ENCODE data around the gene GALNT18. TPM values are rescaled to one million over a fixed set of nuclear protein-coding genes. Genes with fewer than 3 reads are reported as not detected.

Gene GALNT18
- polyA plus RNA-seq, 4 donors, result 22.2 to 35.0 (median 29.4) TPM

DNA sequence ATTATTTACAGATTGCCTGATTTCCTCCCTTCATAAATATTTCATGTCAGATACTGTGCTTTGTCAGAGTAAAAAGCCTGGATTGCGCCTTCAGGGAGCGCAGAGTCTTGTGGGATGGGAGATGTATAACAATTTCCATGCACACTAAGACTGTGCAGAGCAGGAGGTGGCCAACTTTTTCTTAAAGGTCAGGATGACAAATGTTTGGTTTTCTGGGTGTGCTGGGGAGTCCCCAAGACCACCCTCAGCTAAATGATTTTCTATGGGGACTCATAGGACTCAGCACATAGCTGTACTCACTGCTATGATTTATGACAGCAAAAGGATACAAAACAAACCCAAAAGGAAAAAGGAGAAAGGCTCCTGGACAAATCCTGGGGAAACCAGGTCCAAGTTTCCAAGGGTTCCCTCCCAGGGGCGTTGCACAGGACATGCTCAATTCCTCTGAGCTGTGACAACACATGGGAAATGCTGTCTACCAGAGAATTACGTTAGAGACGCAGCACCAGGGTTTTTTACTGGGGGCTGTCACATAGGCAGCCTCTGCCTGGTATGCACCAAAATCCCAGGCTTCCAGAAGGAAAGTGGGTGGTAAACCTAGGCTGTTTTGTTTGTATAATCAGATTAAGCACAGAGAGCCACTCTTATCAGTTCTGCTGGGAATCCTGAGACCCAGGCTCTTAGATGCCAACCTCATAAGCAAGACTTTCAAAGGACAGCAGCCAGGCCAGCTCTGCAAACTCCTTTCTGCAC, 327.8 kb downstream of the GALNT18 start:
- DNase-seq (ENCODE audit: low read depth in 4 of 4, low spot score in 2 of 4), result no peak

DNA sequence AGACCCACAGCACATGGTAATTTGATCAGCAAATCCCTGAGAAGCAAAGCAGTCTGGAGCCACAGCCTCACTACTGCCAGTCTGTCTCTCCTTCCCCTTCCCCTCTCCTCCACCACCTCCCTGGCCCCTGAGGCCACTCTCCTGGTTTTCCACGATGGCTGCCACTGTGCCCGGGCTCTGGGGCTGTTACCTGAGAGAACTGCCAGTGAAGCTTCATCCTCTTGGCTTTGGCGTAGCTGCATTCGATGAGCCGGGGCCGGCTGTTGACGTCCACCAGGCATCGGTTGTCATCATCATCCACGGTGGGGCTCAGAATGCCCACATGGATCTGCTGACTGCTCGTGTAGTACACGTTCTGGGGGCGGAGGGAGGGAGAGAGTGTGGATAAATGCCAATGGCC, 329.0 kb downstream of the GALNT18 start:
- DNase-seq (ENCODE audit: low read depth in 4 of 4, low spot score in 2 of 4), result no peak

DNA sequence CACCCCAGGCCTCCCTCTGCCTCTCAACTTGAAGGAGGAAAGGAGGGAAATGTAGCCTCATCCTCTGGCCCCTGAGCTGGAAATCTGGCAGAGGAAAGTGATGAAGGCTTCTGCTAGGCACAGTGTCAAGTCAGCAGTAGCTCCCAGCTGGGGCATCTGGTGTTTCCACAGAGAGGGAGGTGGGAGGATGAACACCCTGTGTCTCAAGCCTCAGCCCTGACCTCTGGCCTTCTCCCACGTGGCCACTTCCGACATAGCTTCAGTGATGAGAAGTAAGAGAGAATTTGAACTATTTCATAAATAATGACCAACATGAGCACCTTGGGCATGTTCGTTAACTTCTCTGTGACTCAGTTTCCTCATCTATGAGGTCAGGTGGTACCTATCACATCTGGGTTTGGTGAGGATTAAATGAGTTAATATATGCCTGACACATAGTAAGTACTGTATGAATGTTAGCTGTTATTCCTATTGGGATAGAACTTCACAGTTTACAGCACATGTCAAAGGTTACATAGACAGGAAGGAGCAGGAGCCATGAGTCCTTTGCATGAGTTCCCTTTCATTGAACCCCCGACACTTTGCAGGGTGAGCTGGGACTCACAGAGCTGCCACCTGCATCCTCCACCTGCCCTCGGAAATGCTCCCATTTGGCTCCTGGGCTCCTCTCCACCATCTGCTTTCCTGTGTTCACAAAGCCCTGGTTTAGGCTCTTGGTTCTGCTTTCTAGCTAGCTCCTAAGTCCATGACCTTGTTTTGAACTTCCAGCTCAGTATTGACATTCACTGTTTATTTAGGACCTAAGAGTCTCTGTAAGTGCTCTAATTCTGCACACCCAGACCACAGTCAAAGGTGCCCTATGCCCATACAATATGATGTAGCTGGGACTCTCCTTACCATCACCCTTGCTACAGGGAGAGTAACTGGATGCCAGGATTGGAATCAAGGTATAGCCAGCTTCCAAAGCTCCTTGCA, 330.5 kb downstream of the GALNT18 start:
- DNase-seq (ENCODE audit: low read depth in 4 of 4, low spot score in 2 of 4), result no peak

DNA sequence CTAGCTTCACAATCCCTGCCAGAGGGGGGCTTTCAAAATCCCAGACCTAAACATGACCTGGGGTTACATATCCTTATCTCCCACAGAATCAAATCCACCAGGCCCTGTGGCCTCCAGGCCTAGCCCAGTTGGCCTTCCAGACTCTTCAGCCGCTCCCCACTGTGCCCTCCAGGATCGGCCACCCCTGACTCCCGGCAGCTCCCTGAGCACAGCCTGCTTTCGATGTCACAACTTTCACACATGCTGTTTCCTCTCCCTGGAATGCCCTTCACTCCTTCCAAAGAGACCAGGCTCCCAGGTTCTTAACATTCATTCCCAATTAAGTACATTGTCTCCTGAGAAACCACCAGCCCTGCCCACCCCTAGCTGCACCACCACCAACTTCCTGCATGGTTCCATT, 331.5 kb downstream of the GALNT18 start:
- no peak for DNase-seq (ENCODE audit: low read depth in 4 of 4, low spot score in 2 of 4)

DNA sequence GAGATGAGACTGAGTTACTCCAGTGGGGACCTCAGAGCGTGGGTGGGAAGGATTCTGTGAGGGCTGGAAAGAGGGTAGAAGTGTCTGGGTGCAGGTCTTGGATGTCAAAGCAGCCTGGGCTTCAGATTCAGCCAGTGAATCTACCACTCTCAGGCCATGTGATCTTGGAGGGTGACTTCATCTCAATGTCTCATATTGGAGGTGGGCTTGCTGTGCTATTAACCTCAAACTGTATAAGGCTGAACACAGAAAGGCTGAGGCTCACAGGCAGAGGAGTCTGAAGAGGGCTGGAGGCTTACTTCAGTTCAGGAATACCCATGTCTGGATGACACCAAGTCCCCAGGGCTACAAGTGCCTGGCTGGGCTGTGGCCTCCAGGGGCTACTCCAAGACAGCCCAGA, 332.1 kb downstream of the GALNT18 start:
- no peak for DNase-seq (ENCODE audit: low read depth in 4 of 4, low spot score in 2 of 4)

DNA sequence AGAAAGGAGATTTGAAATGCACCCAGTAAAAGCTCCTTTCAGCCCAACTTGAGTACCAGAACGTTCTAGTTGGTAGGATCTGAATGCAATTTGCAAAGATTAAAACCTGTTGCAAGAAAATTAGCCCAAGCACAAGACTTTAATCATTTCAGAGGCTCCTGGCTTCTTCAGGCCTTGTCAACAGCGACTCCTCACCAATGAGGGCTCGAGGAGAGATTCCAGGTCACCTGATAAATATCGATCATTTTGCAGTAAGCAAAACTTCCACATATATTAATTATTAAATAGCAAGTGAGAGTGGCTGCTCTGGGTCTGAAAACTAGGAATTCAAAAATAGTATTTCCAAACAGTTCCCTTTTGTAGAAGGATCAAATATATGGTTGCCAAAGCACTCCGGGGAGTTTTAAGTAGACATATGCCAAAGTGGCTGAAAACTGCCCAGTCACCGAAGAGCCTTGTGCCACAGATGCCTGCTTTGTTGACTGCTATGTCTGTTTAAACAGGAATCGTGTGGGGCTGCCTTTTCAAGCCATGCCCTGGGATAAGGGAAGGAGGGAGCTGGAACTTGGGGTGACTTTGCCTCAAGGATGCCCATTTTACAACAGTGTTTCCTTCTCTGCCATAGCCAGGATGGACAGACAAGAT, 332.7 kb downstream of the GALNT18 start:
- DNase-seq (ENCODE audit: low read depth in 4 of 4, low spot score in 2 of 4), result no peak

DNA sequence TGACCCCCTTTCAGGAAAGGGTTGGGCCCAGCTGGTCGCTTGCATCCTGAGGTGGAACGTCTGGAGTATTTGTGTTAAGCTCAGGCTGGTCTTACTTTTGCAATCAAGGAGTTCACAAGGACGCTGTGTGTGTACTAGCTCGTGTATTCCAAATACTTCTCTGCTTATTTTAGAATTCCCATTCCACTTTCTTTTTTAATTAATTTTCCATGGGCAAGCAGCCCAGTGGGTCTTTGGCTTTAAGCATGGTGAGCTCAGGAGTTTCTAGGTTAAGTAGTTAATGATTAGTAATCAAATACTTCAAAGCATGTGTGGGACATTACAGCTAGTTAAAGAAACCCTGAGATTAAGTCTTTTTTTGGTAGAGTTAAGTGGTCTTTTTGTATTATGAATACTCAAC, 337.3 kb downstream of the GALNT18 start:
- no peak for DNase-seq (ENCODE audit: low read depth in 4 of 4, low spot score in 2 of 4)

DNA sequence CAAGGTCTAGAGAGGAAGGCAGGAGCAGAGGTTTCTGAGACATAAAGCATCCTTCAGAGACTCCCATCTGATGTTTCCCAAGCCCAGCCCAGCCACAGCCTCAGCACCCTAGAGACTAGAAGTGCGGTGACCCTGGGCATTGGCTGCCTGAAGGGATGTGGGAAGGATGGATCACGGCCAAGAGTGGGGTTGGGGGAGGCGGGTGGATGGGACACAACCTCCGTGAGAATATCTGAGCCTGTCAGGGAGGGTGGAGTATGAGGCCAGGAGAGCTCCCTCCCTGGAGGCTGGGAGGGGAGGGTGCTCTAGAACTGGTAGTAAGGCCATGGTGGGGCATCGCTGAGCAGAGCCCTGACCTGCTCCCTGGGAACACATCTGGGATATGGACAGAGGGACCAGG, 340.2 kb downstream of the GALNT18 start:
- no peak for DNase-seq (ENCODE audit: low read depth in 4 of 4, low spot score in 2 of 4)

DNA sequence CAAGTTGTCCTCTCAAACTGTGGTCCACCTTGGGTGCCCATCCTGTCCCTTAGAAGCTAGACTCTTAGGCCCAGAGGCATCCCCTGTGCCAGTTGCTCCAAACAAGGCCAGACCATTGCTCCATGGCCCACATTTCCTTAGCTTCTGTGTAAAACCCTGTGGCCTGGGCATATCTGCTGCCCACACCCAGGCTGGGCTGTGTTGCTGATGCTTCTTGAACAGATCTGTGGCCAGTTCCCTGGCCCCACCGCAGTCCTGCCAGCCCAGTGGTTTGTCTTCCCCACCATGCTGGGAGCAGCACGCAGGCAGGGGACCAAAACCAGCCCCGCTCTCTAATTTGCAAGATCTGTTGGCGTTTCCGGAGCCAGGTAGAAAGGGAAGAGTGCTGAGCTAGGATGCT, 341.0 kb downstream of the GALNT18 start:
- no peak for DNase-seq (ENCODE audit: low read depth in 4 of 4, low spot score in 2 of 4)

DNA sequence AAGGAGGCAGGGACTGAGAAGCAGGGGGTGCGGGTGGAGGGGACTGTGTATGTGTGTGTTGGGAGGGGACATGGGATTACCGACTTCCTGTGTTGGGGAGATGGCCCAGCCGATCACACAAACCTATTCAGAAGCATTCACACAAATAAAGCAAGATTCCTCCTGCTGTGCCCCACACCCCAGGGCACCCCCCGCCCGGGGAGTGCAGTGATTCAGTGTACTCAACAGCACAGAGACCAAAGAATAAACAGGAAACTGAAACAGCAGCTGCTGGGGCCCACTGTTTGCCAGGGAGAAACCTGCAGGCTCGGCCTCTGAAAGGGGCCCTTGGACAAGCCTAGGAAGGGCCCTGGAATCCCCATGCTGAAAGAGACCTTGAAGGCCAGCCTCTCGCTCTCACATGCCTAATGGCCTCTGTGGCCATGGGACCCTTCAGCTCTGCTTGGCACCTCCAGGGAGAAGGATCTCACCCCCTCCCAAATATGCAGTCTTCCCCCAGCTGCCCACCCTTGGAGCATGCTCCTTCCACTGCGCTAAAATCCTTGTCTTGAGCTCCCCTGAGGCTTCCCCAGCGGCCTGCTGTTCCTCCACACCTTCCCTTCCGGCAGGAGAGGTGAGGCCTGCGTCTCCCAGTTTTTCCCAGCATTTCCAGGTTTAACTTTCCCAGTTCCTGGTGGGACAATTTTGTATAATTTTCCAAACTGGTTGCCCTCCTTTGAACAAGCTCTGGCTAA, 341.7 kb downstream of the GALNT18 start:
- DNase-seq (ENCODE audit: low read depth in 4 of 4, low spot score in 2 of 4), result no peak

DNA sequence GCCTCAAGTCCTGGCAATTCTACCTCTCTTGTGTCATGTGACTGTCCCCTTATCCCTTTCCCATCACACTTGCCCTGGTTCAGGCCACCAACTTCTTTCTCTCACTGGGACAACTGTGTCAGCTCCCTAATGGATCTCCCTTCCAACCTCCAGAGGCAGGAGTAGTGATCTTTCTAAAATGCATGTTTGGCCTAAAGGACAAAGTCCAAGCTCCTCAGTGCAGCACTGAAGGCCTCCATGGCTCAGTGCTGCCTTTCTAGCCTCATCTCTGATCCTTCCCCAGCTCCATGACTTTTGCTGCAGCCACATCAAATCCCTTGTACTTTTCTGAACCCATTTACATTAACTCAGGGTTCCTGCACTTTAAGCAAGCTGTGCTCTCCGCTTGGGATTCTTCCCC, 349.6 kb downstream of the GALNT18 start:
- no peak for DNase-seq (ENCODE audit: low read depth in 4 of 4, low spot score in 2 of 4)

DNA sequence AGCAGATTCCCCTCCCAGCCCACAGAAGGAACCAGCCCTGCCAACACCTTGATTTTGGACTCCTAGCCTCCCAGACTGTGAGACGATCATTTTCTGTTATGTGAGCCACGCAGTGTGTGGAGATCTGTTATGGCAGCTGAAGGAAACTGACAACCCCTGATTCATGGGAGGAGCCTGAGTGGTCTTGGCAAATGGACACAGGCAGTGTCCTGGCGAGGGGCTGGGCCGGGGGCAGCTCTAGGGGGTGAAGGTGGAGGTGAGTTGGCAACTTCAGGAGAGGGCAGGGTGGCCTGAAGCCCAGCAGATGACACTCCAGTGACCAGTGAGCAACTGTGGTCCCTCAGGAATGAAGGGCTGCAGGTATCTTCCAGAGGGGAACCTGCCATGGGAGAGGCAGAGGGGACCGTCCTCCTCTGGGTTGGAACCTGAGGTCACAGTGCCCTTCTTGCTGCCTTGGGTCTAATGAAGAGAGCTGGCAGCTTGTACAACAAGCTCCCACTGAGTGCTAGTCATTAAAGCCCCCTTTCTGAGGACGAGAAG, 351.5 kb downstream of the GALNT18 start:
- DNase-seq (ENCODE audit: low read depth in 4 of 4, low spot score in 2 of 4), result no peak

DNA sequence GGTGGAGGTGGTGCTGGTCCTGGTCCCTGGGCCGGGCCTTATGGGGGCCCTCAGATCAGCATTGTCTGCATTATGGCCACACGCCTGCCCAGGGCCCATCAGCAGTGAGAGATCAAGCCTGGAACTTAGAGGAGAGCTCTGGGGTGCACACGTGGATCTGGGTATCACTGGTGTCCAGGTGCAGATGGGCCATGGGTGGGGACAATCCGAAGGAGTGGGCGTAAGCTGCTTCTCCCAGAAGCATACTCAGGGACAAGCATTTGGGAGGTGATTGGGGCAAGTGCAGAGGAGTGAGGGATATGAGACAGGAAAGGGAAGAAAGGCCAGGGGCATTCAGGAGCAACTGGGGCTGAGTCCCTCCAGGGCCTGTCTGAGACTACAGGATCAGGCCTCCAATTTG, 353.1 kb downstream of the GALNT18 start:
- DNase-seq (ENCODE audit: low read depth in 4 of 4, low spot score in 2 of 4), result no peak

DNA sequence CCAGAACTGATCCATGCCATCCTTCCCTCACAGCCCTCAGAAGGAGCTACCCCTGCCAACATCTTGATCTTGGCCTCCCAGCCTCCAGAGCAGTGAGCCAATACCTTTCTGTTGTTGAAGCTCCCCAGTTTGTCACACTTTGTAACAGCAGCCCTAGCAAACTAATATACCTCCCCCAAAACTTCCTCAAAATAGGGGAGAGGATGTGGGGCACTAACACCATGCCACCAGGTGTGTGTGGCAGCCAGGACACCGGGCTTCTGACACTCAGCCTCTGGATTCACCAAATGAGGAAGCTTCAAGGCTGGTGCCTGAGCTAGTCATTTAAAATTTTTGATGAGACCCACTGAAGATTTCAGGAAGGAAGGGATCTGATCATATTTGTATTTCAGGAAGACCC, 353.7 kb downstream of the GALNT18 start:
- DNase-seq (ENCODE audit: low read depth in 4 of 4, low spot score in 2 of 4), result no peak

DNA sequence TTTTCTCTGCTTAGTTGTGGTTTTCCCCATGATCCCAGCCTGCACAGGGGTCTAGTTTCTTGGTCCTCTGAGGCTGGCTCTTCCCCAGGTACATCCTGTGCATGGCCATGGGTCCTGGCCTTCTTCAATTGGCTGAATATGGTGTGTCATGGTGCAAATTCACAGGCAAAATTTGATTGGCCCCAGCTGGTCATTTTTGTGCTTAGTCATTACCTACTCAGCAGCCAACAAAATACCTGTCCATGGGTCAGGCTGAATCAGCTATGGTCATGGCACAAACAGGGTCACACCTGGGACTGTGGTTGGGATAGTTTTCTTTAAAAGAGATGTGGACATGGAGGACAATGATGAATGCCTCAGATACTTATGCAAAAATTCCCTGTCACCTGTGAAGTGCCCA, 354.5 kb downstream of the GALNT18 start:
- no peak for DNase-seq (ENCODE audit: low read depth in 4 of 4, low spot score in 2 of 4)

DNA sequence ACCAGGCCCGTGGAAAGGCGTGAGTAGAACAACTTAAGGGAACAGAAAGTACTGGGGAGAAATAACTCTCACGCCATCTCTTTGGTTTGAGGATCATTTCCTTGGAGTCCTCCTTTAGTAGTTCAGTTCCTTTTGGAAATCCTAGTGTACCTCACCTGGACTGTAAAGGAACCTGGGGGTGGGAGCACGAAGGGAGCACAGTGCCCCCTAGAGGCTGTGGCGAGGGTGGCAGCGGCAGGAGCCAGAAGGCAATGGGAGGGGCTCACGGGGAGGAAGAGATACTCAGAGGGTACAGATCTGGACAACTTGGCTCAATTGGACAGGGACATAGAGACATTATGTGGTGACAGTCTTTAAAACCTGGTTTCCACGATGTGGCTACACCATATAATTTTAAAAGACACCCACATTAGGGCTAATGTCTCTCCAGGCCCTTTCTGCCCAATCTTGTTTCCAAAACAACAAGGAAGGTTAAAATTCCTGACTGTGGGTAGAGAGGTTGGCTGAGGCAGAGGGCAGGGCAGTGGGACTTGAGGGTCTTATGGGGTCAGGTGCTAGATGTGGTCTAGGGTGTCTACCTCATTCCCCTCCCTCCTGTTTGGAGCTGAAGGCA, 355.7 kb downstream of the GALNT18 start:
- no peak for DNase-seq (ENCODE audit: low read depth in 4 of 4, low spot score in 2 of 4)

DNA sequence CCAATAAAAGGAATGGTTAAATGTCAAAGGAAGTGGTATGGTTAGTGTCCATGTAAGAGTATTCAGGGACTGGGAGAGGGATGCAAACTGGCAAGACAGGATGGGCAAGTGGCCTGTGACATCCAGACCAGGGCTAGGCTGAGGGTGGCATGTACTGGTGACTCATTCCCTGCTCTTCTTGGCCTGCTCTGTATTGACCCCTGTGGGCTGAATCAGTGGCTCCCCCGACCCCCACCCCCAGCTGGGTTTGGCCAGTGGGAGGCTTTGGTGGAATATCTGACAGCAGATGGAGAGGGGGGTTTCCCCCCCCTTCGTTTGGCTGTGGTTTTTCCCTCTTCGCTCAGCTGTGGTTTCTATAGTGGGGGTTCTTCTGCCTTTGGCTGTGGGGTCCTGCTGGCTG, 356.5 kb downstream of the GALNT18 start:
- DNase-seq (ENCODE audit: low read depth in 4 of 4, low spot score in 2 of 4), result no peak

DNA sequence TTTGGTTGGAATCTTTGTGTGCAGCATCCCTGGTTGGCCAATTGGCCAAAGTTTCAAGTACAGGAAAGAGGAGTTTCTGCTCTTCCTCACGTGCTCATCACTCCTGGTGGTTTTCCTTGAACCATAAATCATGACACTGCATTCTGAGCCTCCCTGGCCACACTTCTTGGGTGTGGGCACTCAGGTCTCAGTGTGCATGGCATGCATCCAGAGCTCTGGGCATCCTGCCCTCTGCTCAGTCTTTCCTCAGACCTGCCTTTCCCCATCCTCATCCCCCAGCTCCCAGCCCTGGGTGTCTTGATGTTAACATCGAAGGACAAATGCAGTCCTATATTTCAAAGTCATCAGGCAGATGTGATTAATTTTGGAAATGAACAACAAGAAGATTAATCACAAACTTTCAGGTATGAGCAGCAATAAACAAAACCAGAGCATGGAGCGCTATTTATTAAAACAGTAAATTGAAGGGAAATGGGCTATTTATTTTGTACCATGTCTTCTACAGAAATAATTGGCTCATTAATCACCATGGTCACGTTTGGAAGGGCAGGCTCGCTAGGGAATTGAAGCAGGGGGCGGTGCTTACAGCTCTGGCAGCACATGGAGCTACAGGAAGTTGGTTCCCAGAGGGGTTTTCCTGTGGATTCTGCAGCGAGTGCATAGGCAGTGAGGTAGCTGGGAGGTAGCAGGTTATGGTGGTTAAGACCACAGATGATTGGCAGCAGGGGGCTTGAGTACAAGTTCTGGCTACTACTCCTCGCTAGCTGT, 358.4 kb downstream of the GALNT18 start:
- peak in 1 of 4 donors; percentile 47 for DNase-seq (ENCODE audit: low read depth in 4 of 4, low spot score in 2 of 4)

All from left renal cortex interstitium (tissue), 4 donors.